GM12873 (cell line): Measurements from ENCODE around the gene DDX31.

Experiments used
- TF ChIP-seq, protein P1 (sequence below): IDR thresholded peaks from 2 replicates; pipeline ENCODE4 v1.5.1; 2012; ENCODE audit warnings: low read depth, mild to moderate bottlenecking, moderate library complexity, low read length, control low read depth; ENCODE audit not compliant: insufficient read depth; ENCODE audit errors: missing control alignments

DDX31 gene

GRCh38 chr9:132610661-132611060 is 59.1 kb downstream of the DDX31 start:
- TF ChIP-seq, protein P1, sequence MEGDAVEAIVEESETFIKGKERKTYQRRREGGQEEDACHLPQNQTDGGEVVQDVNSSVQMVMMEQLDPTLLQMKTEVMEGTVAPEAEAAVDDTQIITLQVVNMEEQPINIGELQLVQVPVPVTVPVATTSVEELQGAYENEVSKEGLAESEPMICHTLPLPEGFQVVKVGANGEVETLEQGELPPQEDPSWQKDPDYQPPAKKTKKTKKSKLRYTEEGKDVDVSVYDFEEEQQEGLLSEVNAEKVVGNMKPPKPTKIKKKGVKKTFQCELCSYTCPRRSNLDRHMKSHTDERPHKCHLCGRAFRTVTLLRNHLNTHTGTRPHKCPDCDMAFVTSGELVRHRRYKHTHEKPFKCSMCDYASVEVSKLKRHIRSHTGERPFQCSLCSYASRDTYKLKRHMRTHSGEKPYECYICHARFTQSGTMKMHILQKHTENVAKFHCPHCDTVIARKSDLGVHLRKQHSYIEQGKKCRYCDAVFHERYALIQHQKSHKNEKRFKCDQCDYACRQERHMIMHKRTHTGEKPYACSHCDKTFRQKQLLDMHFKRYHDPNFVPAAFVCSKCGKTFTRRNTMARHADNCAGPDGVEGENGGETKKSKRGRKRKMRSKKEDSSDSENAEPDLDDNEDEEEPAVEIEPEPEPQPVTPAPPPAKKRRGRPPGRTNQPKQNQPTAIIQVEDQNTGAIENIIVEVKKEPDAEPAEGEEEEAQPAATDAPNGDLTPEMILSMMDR = no peak

DNA sequence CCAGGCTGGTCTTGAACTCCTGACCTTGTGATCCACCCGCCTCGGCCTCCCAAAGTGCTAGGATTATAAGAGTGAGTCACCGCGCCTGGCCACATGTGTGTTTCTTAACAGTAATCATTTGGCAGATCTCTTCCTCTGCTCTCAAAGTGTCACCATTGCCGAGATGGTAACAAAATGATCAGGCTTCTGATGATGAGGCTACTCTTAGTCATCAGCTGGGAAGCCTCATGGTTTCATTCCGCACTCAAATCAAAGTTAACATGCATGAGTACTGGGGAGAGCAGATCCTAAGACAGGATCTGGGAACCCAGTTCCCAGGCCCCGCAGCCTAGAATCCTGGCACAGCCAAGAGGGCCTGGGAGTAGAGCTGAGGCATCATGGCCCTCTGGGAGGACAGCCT is 60.0 kb downstream of the DDX31 start:
- TF ChIP-seq, protein P1 = no peak

GRCh38 chr9:132609184-132609583 is 60.6 kb downstream of the DDX31 start:
- TF ChIP-seq, protein P1 = no peak

DNA sequence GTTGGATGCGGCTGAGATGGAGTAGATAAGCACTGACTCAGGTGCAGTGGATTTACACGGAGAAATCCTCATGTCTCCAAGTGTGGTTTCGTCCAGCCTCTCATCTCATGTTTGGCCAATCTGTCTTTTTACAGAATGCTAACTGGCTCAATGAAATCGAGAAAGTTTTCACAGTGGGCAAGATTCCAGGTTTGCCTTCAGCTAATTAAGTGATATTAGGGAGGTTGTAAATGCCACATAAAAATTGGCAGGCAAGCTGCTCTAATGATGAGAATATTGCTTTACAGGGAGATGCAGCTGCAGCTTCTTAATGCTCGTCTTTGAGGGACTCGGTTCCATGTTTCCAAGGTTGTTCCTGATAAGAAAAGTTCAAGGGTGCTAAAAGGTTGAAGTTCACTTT is 63.7 kb downstream of the DDX31 start:
- TF ChIP-seq, protein P1 = no peak

DNA sequence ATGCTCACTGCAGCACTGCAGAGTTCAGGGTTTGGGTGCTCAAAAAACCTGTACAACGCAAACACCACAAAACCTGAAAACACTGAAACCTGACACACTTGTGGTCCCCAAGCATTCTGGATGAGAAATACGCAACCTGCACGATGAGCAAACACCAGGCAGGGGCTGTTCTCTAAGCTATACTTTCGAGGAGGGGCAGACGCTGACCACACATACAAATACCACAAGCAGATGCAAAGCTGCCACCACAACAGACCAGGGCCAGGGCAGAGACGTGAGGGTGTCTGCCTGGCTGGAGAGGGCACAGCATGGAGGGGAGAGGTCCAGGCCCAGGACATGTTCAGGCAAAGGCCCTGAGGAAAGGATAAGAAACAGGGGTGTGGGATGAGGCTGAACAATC is 64.4 kb downstream of the DDX31 start:
- TF ChIP-seq, protein P1 = no peak

GRCh38 chr9:132602207-132602606 is 67.6 kb downstream of the DDX31 start:
- TF ChIP-seq, protein P1 = no peak

DNA sequence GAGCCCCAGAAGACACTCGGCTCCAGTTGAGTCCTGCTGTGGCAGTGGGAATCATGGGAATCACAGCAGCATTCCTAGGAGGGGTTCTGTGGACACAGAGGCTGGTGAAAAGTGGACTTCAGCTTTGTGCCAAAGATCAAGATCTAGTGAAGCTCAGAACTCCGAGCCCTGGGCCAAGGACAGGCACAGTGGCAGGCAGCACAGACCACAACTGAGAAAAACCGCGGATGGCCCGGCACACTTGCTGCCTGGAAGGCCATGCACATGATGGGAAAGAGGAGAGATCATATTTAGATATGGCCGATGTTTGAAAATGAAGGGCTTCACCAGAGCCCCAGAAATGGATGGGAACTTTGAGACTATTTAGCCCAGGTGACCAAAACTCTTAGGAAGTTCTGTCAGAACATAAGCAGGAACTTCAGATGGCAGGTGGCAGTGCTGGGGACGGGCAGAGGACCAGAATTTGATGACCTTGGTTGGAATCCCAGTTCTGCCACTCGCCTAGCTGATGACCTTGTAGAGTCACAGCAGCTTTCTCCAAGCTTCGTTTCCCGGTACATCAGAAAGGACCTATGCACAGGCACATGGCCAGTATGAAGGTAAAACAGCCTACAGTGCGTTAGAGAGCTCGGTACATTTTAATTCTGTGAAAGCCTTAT is 69.3 kb downstream of the DDX31 start:
- TF ChIP-seq, protein P1 = no peak
